ENCODE results near the gene ANGPT4. TPM values are rescaled to one million over a fixed set of nuclear protein-coding genes. Genes with fewer than 3 reads are reported as not detected.
"Not testable (repeated sequence)": the region's sequence is repeated elsewhere in the genome, so short reads cannot be mapped to it uniquely, and the experiment has no call there.

ANGPT4 gene
- total RNA-seq, 2 donors from 2014 or later: under 0.01 to 0.66 TPM

GRCh38 chr20:906703-907270 is 9.3 kb downstream of the ANGPT4 start:
- no peaks in the 10 kb centered on the region for H3K27me3 ChIP-seq
- intact Hi-C loops (cut with DNase I): no loop called here
- DNase-seq: peak in 1 of 4 donors; percentile 16
- no peak for ATAC-seq
- no peaks in the 10 kb centered on the region for H3K9me3 ChIP-seq
- 64 to 91% methylated on average over 4 of the region's 4 CpGs for WGBS, 2 donors
- H3K27ac ChIP-seq: no peak overlapping the region
- no peak for TF ChIP-seq POLR2A (IDR thresholded peaks at IDR 0.05)
- TF ChIP-seq CTCF (IDR thresholded peaks at IDR 0.05): no peak
- no peaks in the 10 kb centered on the region for H3K4me1 ChIP-seq
- H3K36me3 ChIP-seq (replicated peaks in 1 of 2; ENCODE audit: insufficient read depth in 1 of 2, low read depth in 2 of 2): no peaks in the 10 kb centered on the region
- H3K4me3 ChIP-seq: no peak overlapping the region

- TF ChIP-seq CTCF (IDR thresholded peaks at IDR 0.05) (no peak), POLR2A (IDR thresholded peaks at IDR 0.05) (no peak)
- ATAC-seq: no peak
- no peak for DNase-seq
- Histone ChIP-seq H3K4me3 (no peak overlapping the region), H3K27me3 (no peaks in the 10 kb centered on the region), H3K9me3 (no peaks in the 10 kb centered on the region), H3K27ac (no peak overlapping the region), H3K36me3 (replicated peaks in 1 of 2; ENCODE audit: insufficient read depth in 1 of 2, low read depth in 2 of 2) (no peaks in the 10 kb centered on the region), H3K4me1 (no peaks in the 10 kb centered on the region)
- 69 to 73% methylated on average over 6 of the region's 6 CpGs for WGBS, 2 donors
- intact Hi-C loops (cut with DNase I): no loop called here
Observed at GRCh38 chr20:906001-906520, 10.1 kb downstream of the ANGPT4 start.

- TF ChIP-seq POLR2A (IDR thresholded peaks at IDR 0.05) (no peak), CTCF (IDR thresholded peaks at IDR 0.05) (no peak)
- intact Hi-C loops (cut with DNase I): no loop called here
- WGBS, 2 donors: 43 to 56% methylated on average over 4 of the region's 4 CpGs
- H3K4me3 ChIP-seq: no peak overlapping the region
- H3K36me3 ChIP-seq (replicated peaks in 1 of 2; ENCODE audit: insufficient read depth in 1 of 2, low read depth in 2 of 2): no peaks in the 10 kb centered on the region
- no peaks in the 10 kb centered on the region for H3K9me3 ChIP-seq
- no peak overlapping the region for H3K27ac ChIP-seq
- ATAC-seq: no peak
- no peaks in the 10 kb centered on the region for H3K27me3 ChIP-seq
- no peaks in the 10 kb centered on the region for H3K4me1 ChIP-seq
- DNase-seq: no peak
Observed at GRCh38 chr20:905396-905961, 10.7 kb downstream of the ANGPT4 start.

- Histone ChIP-seq H3K36me3 (replicated peaks in 1 of 2; ENCODE audit: insufficient read depth in 1 of 2, low read depth in 2 of 2) (no peaks in the 10 kb centered on the region), H3K4me1 (no peaks in the 10 kb centered on the region), H3K27ac (no peak overlapping the region), H3K4me3 (no peak overlapping the region), H3K27me3 (no peaks in the 10 kb centered on the region), H3K9me3 (no peaks in the 10 kb centered on the region)
- no peak for ATAC-seq
- no peak for DNase-seq
- WGBS, 2 donors: 65 to 72% methylated on average over 2 of the region's 2 CpGs
- intact Hi-C loops (cut with DNase I): no loop called here
- TF ChIP-seq CTCF (IDR thresholded peaks at IDR 0.05): no peak
- no peak for TF ChIP-seq POLR2A (IDR thresholded peaks at IDR 0.05)
Observed at GRCh38 chr20:904039-904545, 12.0 kb downstream of the ANGPT4 start.

GRCh38 chr20:897436-897835 is 18.7 kb downstream of the ANGPT4 start:
- H3K27me3 ChIP-seq; H3K4me1 ChIP-seq; H3K27ac ChIP-seq; H3K9me3 ChIP-seq; H3K36me3 ChIP-seq (replicated peaks in 1 of 2; ENCODE audit: insufficient read depth in 1 of 2, low read depth in 2 of 2); DNase-seq; H3K4me3 ChIP-seq; ATAC-seq; intact Hi-C loops (cut with DNase I): not testable (repeated sequence)
- 76 to 82% methylated on average over 6 of the region's 6 CpGs for WGBS, 2 donors

All from body of pancreas (tissue), 4 donors.